CD14-positive monocyte (primary cell): ENCODE measurements around the gene CT45A2. TPM values are rescaled to one million over a fixed set of nuclear protein-coding genes. Genes with fewer than 3 reads are reported as not detected.
"Not testable (repeated sequence)": the region's sequence is repeated elsewhere in the genome, so short reads cannot be mapped to it uniquely, and the experiment has no call there.

ENCODE experiments used
- DNase-seq, 3 donors: peaks; one replicate each; pipeline ENCODE4 v3.0.0-alpha.2; 2011 to 2022
- H2AFZ ChIP-seq: 2 replicates; pipeline ENCODE4 v1.6.0; 2012; ENCODE audit warnings: mild to moderate bottlenecking, low read depth, low read length, inconsistent platforms; ENCODE audit not compliant: insufficient read depth, poor library complexity, severe bottlenecking
- H3K27ac ChIP-seq, 2 donors: 1 replicate in 1 of 2; 2 replicates in 1 of 2; pipeline ENCODE4 v1.5.1; 2012 to 2013; ENCODE audit warnings: low read length in 2 of 2, control low read depth in 1 of 2, inconsistent platforms in 1 of 2, low read depth in 1 of 2, mild to moderate bottlenecking in 1 of 2
- H3K27me3 ChIP-seq, 2 donors: one replicate each; pipeline versions ENCODE4 v1.6.0 to v1.6.1; 2011 to 2013; ENCODE audit warnings: low read length in 2 of 2; ENCODE audit not compliant: control insufficient read depth in 2 of 2, insufficient read depth in 2 of 2
- H3K36me3 ChIP-seq, 2 donors: replicated peaks in 1 of 2; 1 replicate in 1 of 2; 2 replicates in 1 of 2; pipeline versions ENCODE4 v1.5.1 to v1.6.1; 2012 to 2013; ENCODE audit warnings: low read length in 2 of 2, control low read depth in 1 of 2, inconsistent platforms in 1 of 2, mild to moderate bottlenecking in 1 of 2; ENCODE audit not compliant: insufficient read depth in 2 of 2, control insufficient read depth in 1 of 2
- H3K4me1 ChIP-seq, 2 donors: 1 replicate in 1 of 2; 2 replicates in 1 of 2; pipeline versions ENCODE4 v1.5.1 to v1.6.1; 2012 to 2013; ENCODE audit warnings: low read length in 2 of 2, control low read depth in 1 of 2, inconsistent platforms in 1 of 2, mild to moderate bottlenecking in 1 of 2, moderate library complexity in 1 of 2; ENCODE audit not compliant: insufficient read depth in 2 of 2, control insufficient read depth in 1 of 2
- H3K4me2 ChIP-seq: replicated peaks from 2 replicates; pipeline ENCODE3; 2012; ENCODE audit warnings: low read length, moderate library complexity, mild to moderate bottlenecking; ENCODE audit not compliant: poor library complexity, severe bottlenecking; ENCODE audit errors: extremely low read depth
- H3K4me3 ChIP-seq, 3 experiments: fragments of 200-600 bp in 1 of 3; sonication (generic) in 1 of 3; replicated peaks in 1 of 3; 1 replicate in 2 of 3; 2 replicates in 1 of 3; pipeline ENCODE4 v1.5.1; 2011 to 2013; ENCODE audit warnings: low read length in 3 of 3, mild to moderate bottlenecking in 3 of 3, control low read depth in 2 of 3, low read depth in 2 of 3, inconsistent platforms in 1 of 3, moderate library complexity in 1 of 3
- H3K79me2 ChIP-seq: 2 replicates; pipeline ENCODE4 v1.6.0; 2012; ENCODE audit warnings: mild to moderate bottlenecking, control low read depth, inconsistent platforms, low read length, moderate library complexity; ENCODE audit not compliant: insufficient read depth
- H3K9ac ChIP-seq: 2 replicates; pipeline ENCODE4 v1.6.0; 2017; ENCODE audit warnings: low read length, mild to moderate bottlenecking; ENCODE audit not compliant: insufficient read depth, poor library complexity, severe bottlenecking
- H3K9me3 ChIP-seq, 2 donors: replicated peaks in 1 of 2; 1 replicate in 1 of 2; 2 replicates in 1 of 2; pipeline versions ENCODE4 v1.5.1 to v1.6.1; 2012 to 2013; ENCODE audit warnings: low read length in 2 of 2, control low read depth in 1 of 2; ENCODE audit not compliant: control insufficient read depth in 1 of 2, insufficient read depth in 1 of 2
- H4K20me1 ChIP-seq: 2 replicates; pipeline ENCODE4 v1.6.0; 2012; ENCODE audit warnings: mild to moderate bottlenecking, low read length, control low read depth, moderate library complexity; ENCODE audit not compliant: insufficient read depth
- H3K27ac Mint-ChIP-seq, 7 donors: one replicate each; pipeline ENCODE4 v1.8.0; 2020; ENCODE audit warnings: mild to moderate bottlenecking in 7 of 7, mixed read lengths in 7 of 7, moderate library complexity in 6 of 7, inconsistent platforms in 2 of 7
- H3K27me3 Mint-ChIP-seq, 3 donors: one replicate each; pipeline ENCODE4 v1.8.0; 2021 to 2022; ENCODE audit warnings: low read depth in 3 of 3, mild to moderate bottlenecking in 3 of 3, mixed read lengths in 3 of 3, moderate library complexity in 3 of 3, inconsistent platforms in 1 of 3
- H3K36me3 Mint-ChIP-seq, 2 donors: one replicate each; pipeline ENCODE4 v1.8.0; 2020; ENCODE audit warnings: mixed read lengths in 2 of 2, inconsistent platforms in 1 of 2, mild to moderate bottlenecking in 1 of 2
- H3K4me1 Mint-ChIP-seq: one replicate; pipeline ENCODE4 v1.8.0; 2020; ENCODE audit warnings: mild to moderate bottlenecking, mixed read lengths
- H3K4me3 Mint-ChIP-seq, 2 donors: one replicate each; pipeline ENCODE4 v1.8.0; 2020; ENCODE audit warnings: mild to moderate bottlenecking in 2 of 2, mixed read lengths in 2 of 2, moderate library complexity in 1 of 2
- H3K9me3 Mint-ChIP-seq, 7 donors: one replicate each; pipeline ENCODE4 v1.8.0; 2020 to 2022; ENCODE audit warnings: mixed read lengths in 7 of 7, mild to moderate bottlenecking in 6 of 7, moderate library complexity in 6 of 7, inconsistent platforms in 2 of 7
- WGBS: methylation state at CpG from one replicate; pipeline ENCODE4 v1.1.5; 2013; ENCODE audit warnings: missing lambda C conversion rate; ENCODE audit not compliant: insufficient coverage; 5-methylcytosine and 5-hydroxymethylcytosine counted together
- intact Hi-C, 2 donors: fragments of 100-400 bp; cut with micrococcal nuclease; formaldehyde crosslinking; loops; one replicate each; pipeline versions ENCODE4 v1.15.0 to v1.15.1; 2023
- polyA minus RNA-seq: library from RNA; depleted of rRNA, polyadenylated mRNA; stranded (reverse); fragments of >200 nt; gene quantifications from 2 replicates; pipeline ENCODE4 v1.2.3, GENCODE V29; 2012
- polyA plus RNA-seq, 3 donors: library from polyadenylated mRNA; depleted of rRNA in 1 of 3; unstranded in 2 of 3; stranded (reverse) in 1 of 3; fragments of 300-500 nt in 2 of 3; fragments of >200 nt in 1 of 3; fragmentation: Illumina TruSeq in 2 of 3; gene quantifications; 1 replicate in 2 of 3; 2 replicates in 1 of 3; pipeline ENCODE4 v1.2.3, GENCODE V29; 2012 to 2021
- total RNA-seq, 12 experiments: library from RNA in 1 of 12; stranded (reverse) in 1 of 12; fragments of 120-200 nt in 1 of 12; gene quantifications; one replicate each; pipeline ENCODE4 v1.2.4 and lab custom pipeline; 2013 to 2026; ENCODE audit warnings: mixed read lengths in 6 of 12, inconsistent platforms in 1 of 12

CT45A2 gene
- not detected for total RNA-seq (2013)
- polyA plus RNA-seq (not detected), polyA minus RNA-seq (not detected in 2 replicates), total RNA-seq (lab: John Stamatoyannopoulos, UW) (0 reads per million in 11 experiments)

GRCh38 chrX:135819912-135820311, at the start of gene CT45A2:
TSS of gene CT45A2 (minus strand) at chrX:135820012. CDS start at chrX:135816265, 3,747 bp downstream.
- H3K36me3 ChIP-seq, H3K9me3 ChIP-seq: not testable (repeated sequence)

GRCh38 chrX:135854438-135854837, 34.6 kb upstream of the CT45A2 start, which contains the start of gene CT45A8:
TSS of gene CT45A8 (minus strand) at chrX:135854538. CDS start at chrX:135850783, 3,755 bp downstream.
- H3K27ac ChIP-seq, H3K9me3 Mint-ChIP-seq, H3K4me1 ChIP-seq, H2AFZ ChIP-seq, H3K36me3 Mint-ChIP-seq, intact Hi-C loops, H3K4me3 Mint-ChIP-seq, H3K9me3 ChIP-seq, DNase-seq, H4K20me1 ChIP-seq, H3K79me2 ChIP-seq, H3K4me2 ChIP-seq, H3K9ac ChIP-seq, H3K27me3 Mint-ChIP-seq, H3K4me1 Mint-ChIP-seq, H3K4me3 ChIP-seq, H3K27me3 ChIP-seq, H3K36me3 ChIP-seq, H3K27ac Mint-ChIP-seq: not testable (repeated sequence)
- no CpG with 5 or more reads among the region's 17 CpGs for WGBS

More at GRCh38 chrX:135819912-135820311, at the start of gene CT45A2:
- H3K4me2 ChIP-seq, H4K20me1 ChIP-seq, intact Hi-C loops, H3K79me2 ChIP-seq, H2AFZ ChIP-seq, H3K27me3 ChIP-seq, H3K4me3 Mint-ChIP-seq, H3K4me1 Mint-ChIP-seq, H3K27ac ChIP-seq, H3K4me1 ChIP-seq, DNase-seq, H3K27me3 Mint-ChIP-seq, H3K27ac Mint-ChIP-seq, H3K36me3 Mint-ChIP-seq, H3K9me3 Mint-ChIP-seq, H3K9ac ChIP-seq, H3K4me3 ChIP-seq: not testable (repeated sequence)
- no CpG with 5 or more reads among the region's 17 CpGs for WGBS

GRCh38 chrX:135837180-135837579, 17.4 kb upstream of the CT45A2 start, which contains the start of gene CT45A7:
TSS of gene CT45A7 (minus strand) at chrX:135837280. CDS start at chrX:135833533, 3,747 bp downstream.
- H3K36me3 ChIP-seq, H3K4me1 Mint-ChIP-seq, H3K27me3 ChIP-seq, H3K4me2 ChIP-seq, H3K27ac ChIP-seq, H3K9ac ChIP-seq, DNase-seq, H3K4me3 Mint-ChIP-seq, H3K9me3 Mint-ChIP-seq, H4K20me1 ChIP-seq, H3K4me1 ChIP-seq, H3K27ac Mint-ChIP-seq, H2AFZ ChIP-seq, H3K9me3 ChIP-seq, intact Hi-C loops, H3K4me3 ChIP-seq, H3K27me3 Mint-ChIP-seq, H3K79me2 ChIP-seq, H3K36me3 Mint-ChIP-seq: not testable (repeated sequence)
- no CpG with 5 or more reads among the region's 17 CpGs for WGBS

DNA sequence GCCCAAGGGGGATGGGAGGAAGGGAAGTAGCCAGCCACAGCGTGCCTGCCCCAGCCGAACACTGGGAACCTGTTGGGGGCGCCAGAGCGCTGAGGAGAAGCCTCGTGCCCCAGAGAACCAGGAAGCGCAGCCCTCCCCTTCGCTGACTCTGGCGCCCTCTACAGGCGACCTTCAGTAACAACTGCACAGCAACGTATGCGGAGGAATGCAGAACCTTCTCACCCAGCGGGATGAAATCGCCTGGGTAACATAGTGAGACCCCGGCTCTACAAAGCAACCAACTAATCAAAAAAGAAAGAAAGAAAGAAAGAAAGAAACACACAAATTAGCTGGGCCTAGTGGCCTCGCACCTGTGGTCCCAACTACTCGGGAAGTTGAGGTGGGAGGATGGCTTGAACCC, 17.1 kb downstream of the CT45A2 start, which contains the start of gene CT45A6:
Gene CT45A6 (minus strand): TSS at position 101 of the 400 bp plus-strand sequence. CDS start 3,794 bp downstream, outside the sequence.
- H4K20me1 ChIP-seq, H3K4me3 Mint-ChIP-seq, H3K27me3 Mint-ChIP-seq, H3K4me3 ChIP-seq, H3K4me2 ChIP-seq, H3K36me3 ChIP-seq, intact Hi-C loops, H3K27me3 ChIP-seq, H3K9me3 ChIP-seq, H3K27ac ChIP-seq, H3K79me2 ChIP-seq, H3K9me3 Mint-ChIP-seq, DNase-seq, H2AFZ ChIP-seq, H3K27ac Mint-ChIP-seq, H3K9ac ChIP-seq, H3K36me3 Mint-ChIP-seq, H3K4me1 Mint-ChIP-seq, H3K4me1 ChIP-seq: not testable (repeated sequence)
- WGBS, result no CpG with 5 or more reads among the region's 16 CpGs
